HEK293 (cell line): Measurements from ENCODE around the gene PCSK9.

Experiments used
- CTCF ChIA-PET: fragments of 350-600 bp; formaldehyde crosslinking; extraction: SDS; loops from one replicate; lab custom pipeline; 2021; ENCODE audit warnings: antibody characterized with exemption; lab: Yijun Ruan, JAX
- POLR2A ChIA-PET: fragments of 300-600 bp; formaldehyde crosslinking; extraction: SDS; loops from one replicate; lab custom pipeline; 2020; ENCODE audit warnings: antibody characterized with exemption, inconsistent platforms; lab: Yijun Ruan, JAX
- H3K27ac ChIP-seq: fragments of 200-500 bp; sonication (Bioruptor generic); 2 replicates; pipeline ENCODE4 v1.5.1; 2014; ENCODE audit warnings: low read depth, low read length, control low read depth, inconsistent platforms; ENCODE audit errors: extremely low read depth
- H3K36me3 ChIP-seq, 2 experiments: fragments of 200-500 bp in 1 of 2; sonication (Bioruptor generic) in 1 of 2; 1 replicate in 1 of 2; 2 replicates in 1 of 2; pipeline ENCODE4 v1.5.1; 2014 to 2017; ENCODE audit warnings: inconsistent platforms in 2 of 2, low read length in 2 of 2; ENCODE audit not compliant: control insufficient read depth in 2 of 2, insufficient read depth in 1 of 2
- H3K4me1 ChIP-seq: fragments of 200-500 bp; sonication (Bioruptor generic); 2 replicates; pipeline ENCODE4 v1.5.1; 2014; ENCODE audit warnings: mild to moderate bottlenecking, low read length, inconsistent platforms; ENCODE audit not compliant: control insufficient read depth, insufficient read depth
- H3K4me3 ChIP-seq: 2 replicates; pipeline ENCODE4 v1.5.1; 2011; ENCODE audit warnings: low read depth, mild to moderate bottlenecking, control low read depth, low read length, moderate library complexity
- H3K9me3 ChIP-seq: fragments of 200-500 bp; sonication (Bioruptor generic); 2 replicates; pipeline ENCODE4 v1.5.1; 2014; ENCODE audit warnings: low read depth, low read length, inconsistent platforms; ENCODE audit not compliant: control insufficient read depth, insufficient read depth
- BCL11A ChIP-seq: fragments of 450-650 bp; formaldehyde crosslinking; IDR thresholded peaks from 2 replicates; pipeline ENCODE4 v1.5.1; 2016; ENCODE audit warnings: low read depth, missing biosample characterization, missing genetic modification characterization
- BCL6B ChIP-seq: fragments of 450-650 bp; formaldehyde crosslinking; IDR thresholded peaks from 2 replicates; pipeline ENCODE4 v1.5.1; 2017; ENCODE audit warnings: missing biosample characterization, missing genetic modification characterization
- GFI1B ChIP-seq: fragments of 450-650 bp; formaldehyde crosslinking; IDR thresholded peaks from 2 replicates; pipeline ENCODE4 v1.5.1; 2016; ENCODE audit warnings: missing biosample characterization, missing genetic modification characterization
- GLIS2 ChIP-seq: fragments of 450-650 bp; formaldehyde crosslinking; IDR thresholded peaks from 2 replicates; pipeline ENCODE4 v1.5.1; 2016; ENCODE audit warnings: missing biosample characterization, missing genetic modification characterization
- HOXC10 ChIP-seq: sonication (generic); formaldehyde crosslinking; IDR thresholded peaks from 2 replicates; pipeline ENCODE4 v1.8.1; 2023; ENCODE audit warnings: mild to moderate bottlenecking, missing genetic modification reagents
- OVOL3 ChIP-seq: fragments of 450-650 bp; formaldehyde crosslinking; IDR thresholded peaks from 2 replicates; pipeline ENCODE4 v1.5.1; 2016; ENCODE audit warnings: missing biosample characterization, missing genetic modification characterization
- PBX3 ChIP-seq: sonication (generic); formaldehyde crosslinking; IDR thresholded peaks from 2 replicates; pipeline ENCODE4 v1.8.1; 2022; ENCODE audit warnings: mild to moderate bottlenecking, moderate library complexity, missing genetic modification reagents
- WT1 ChIP-seq: fragments of 450-650 bp; formaldehyde crosslinking; IDR thresholded peaks from 2 replicates; pipeline ENCODE4 v1.5.1; 2016; ENCODE audit warnings: missing biosample characterization, missing genetic modification characterization
- ZBTB6 ChIP-seq: fragments of 450-650 bp; formaldehyde crosslinking; IDR thresholded peaks from 2 replicates; pipeline ENCODE4 v1.5.1; 2017; ENCODE audit warnings: missing biosample characterization, missing genetic modification characterization
- ZFP37 ChIP-seq: fragments of 450-650 bp; formaldehyde crosslinking; IDR thresholded peaks from 2 replicates; pipeline ENCODE4 v1.5.1; 2016; ENCODE audit warnings: missing biosample characterization, missing genetic modification characterization
- ZFP41 ChIP-seq: fragments of 450-650 bp; formaldehyde crosslinking; IDR thresholded peaks from 2 replicates; pipeline ENCODE4 v1.5.1; 2016; ENCODE audit warnings: missing biosample characterization, missing genetic modification characterization, borderline replicate concordance
- ZNF148 ChIP-seq: fragments of 450-650 bp; formaldehyde crosslinking; IDR thresholded peaks from 2 replicates; pipeline ENCODE4 v1.5.0; 2017; ENCODE audit warnings: missing biosample characterization, missing genetic modification characterization, borderline replicate concordance
- ZNF155 ChIP-seq: fragments of 450-650 bp; formaldehyde crosslinking; IDR thresholded peaks from 2 replicates; pipeline ENCODE4 v1.5.1; 2016; ENCODE audit warnings: missing biosample characterization, missing genetic modification characterization
- ZNF157 ChIP-seq: fragments of 450-650 bp; formaldehyde crosslinking; IDR thresholded peaks from 2 replicates; pipeline ENCODE4 v1.5.1; 2016; ENCODE audit warnings: missing biosample characterization, missing genetic modification characterization
- ZNF292 ChIP-seq: fragments of 450-650 bp; formaldehyde crosslinking; IDR thresholded peaks from 2 replicates; pipeline ENCODE4 v1.5.1; 2016; ENCODE audit warnings: low read depth, missing biosample characterization, missing genetic modification characterization, borderline replicate concordance
- ZNF350 ChIP-seq: fragments of 450-650 bp; formaldehyde crosslinking; IDR thresholded peaks from 2 replicates; pipeline ENCODE4 v1.5.0; 2017; ENCODE audit warnings: missing biosample characterization, mild to moderate bottlenecking, missing genetic modification characterization
- ZNF423 ChIP-seq: fragments of 450-650 bp; formaldehyde crosslinking; IDR thresholded peaks from 2 replicates; pipeline ENCODE4 v1.5.1; 2016; ENCODE audit warnings: missing biosample characterization, missing genetic modification characterization
- ZNF549 ChIP-seq: fragments of 450-650 bp; IDR thresholded peaks from 2 replicates; pipeline ENCODE4 v1.5.1; 2018; ENCODE audit warnings: missing biosample characterization, missing genetic modification characterization, mild to moderate bottlenecking, inconsistent platforms, moderate library complexity
- ZNF624 ChIP-seq: fragments of 450-650 bp; formaldehyde crosslinking; IDR thresholded peaks from 2 replicates; pipeline ENCODE4 v1.5.1; 2017; ENCODE audit warnings: missing biosample characterization, missing genetic modification characterization
- ZNF664 ChIP-seq: fragments of 450-650 bp; formaldehyde crosslinking; IDR thresholded peaks from 2 replicates; pipeline ENCODE4 v1.5.1; 2016; ENCODE audit warnings: missing biosample characterization, missing genetic modification characterization

PCSK9 gene

GRCh38 chr1:55015123-55015522 lies 24.2 kb upstream of the PCSK9 start (continued):
- TF ChIP-seq GLIS2 (tag by site-specific recombination) (no peak), BCL11A (tag by site-specific recombination) (no peak), OVOL3 (tag by site-specific recombination) (no peak), ZNF148 (no peak), ZNF624 (tag by site-specific recombination) (no peak), ZBTB6 (tag by site-specific recombination) (no peak), GFI1B (tag by site-specific recombination) (no peak), HOXC10 (CRISPR knock-in tag) (no peak)

GRCh38 chr1:55015731-55016620 lies 23.4 kb upstream of the PCSK9 start:
- Histone ChIP-seq H3K4me1 (no peaks in the 10 kb centered on the region), H3K27ac (no peak overlapping the region), H3K4me3 (no peak overlapping the region), H3K9me3 (no peaks in the 10 kb centered on the region), H3K36me3 (no peaks in the 10 kb centered on the region)
- ChIA-PET POLR2A (interaction anchor here (0.6 to 0.9 kb wide), 2 partner anchors 129 to 956 kb away, joined by 3 to 4 read pairs; partner anchors contain the start of gene DHCR24), CTCF (interaction anchor here (0.7 to 4.0 kb wide), 5 partner anchors 17 to 742 kb away, joined by 3 to 17 read pairs (median 4); no protein-coding TSS in a partner anchor)
- TF ChIP-seq BCL6B (tag by site-specific recombination) = no peak
- TF ChIP-seq ZNF664 (tag by site-specific recombination) = peak; percentile 32; the same call in 1 of the 2 replicates
- TF ChIP-seq ZNF549 = peak; percentile 55; the same call in 1 of the 2 replicates
- TF ChIP-seq ZNF292 (tag by site-specific recombination) = no peak

GRCh38 chr1:55018395-55018794 lies 21.0 kb upstream of the PCSK9 start:
- ChIA-PET CTCF (interaction anchor here (0.5 to 2.4 kb wide), 6 partner anchors 22 to 1583 kb away, joined by 3 to 12 read pairs (median 4); no protein-coding TSS in a partner anchor), POLR2A (no interaction called here)
- H3K27ac ChIP-seq = no peak overlapping the region
- no peaks in the 10 kb centered on the region for H3K36me3 ChIP-seq
- H3K9me3 ChIP-seq = no peaks in the 10 kb centered on the region
- no peak overlapping the region for H3K4me3 ChIP-seq
- H3K4me1 ChIP-seq = no peaks in the 10 kb centered on the region
- TF ChIP-seq ZNF423 (tag by site-specific recombination) = no peak
- no peak for TF ChIP-seq ZNF549
- no peak for TF ChIP-seq ZNF155 (tag by site-specific recombination)
- TF ChIP-seq ZFP37 (tag by site-specific recombination) = no peak
- TF ChIP-seq ZFP41 (tag by site-specific recombination) = no peak
- no peak for TF ChIP-seq ZNF350 (tag by site-specific recombination)
- TF ChIP-seq WT1 = no peak
- TF ChIP-seq ZNF157 (tag by site-specific recombination) = no peak
- TF ChIP-seq PBX3 (CRISPR knock-in tag) = no peak
